ENCODE data around the gene AK6.

GRCh38 chr5:69335341-69335935 lies 33.9 kb downstream of the AK6 start:
- TF ChIP-seq CTCF (IDR thresholded peaks at IDR 0.05) (no peak), EZH2 (IDR thresholded peaks at IDR 0.05; ENCODE audit: borderline replicate concordance, insufficient read depth, low read depth, low read length, poor library complexity, severe bottlenecking) (no peak)
